K562 (cell line): ENCODE data around the gene TNFRSF6B. TPM values are rescaled to one million over a fixed set of nuclear protein-coding genes. Genes with fewer than 3 reads are reported as not detected.

Experiments used
- ATAC-seq: fragments of 200-7000 bp; cut with Tn5 transposase; 3 replicates; pipeline ENCODE4 v1.9.1; 2020; ENCODE audit warnings: moderate library complexity
- BruUV-seq: library from RNA; stranded (reverse); fragments of 400-500 nt; replicated peaks from 2 replicates; lab custom pipeline; 2021; lab: Mats Ljungman, UMichigan
- CTCF ChIA-PET: fragments of 300-600 bp; formaldehyde crosslinking; extraction: SDS; loops from one replicate; lab custom pipeline; 2021; ENCODE audit warnings: low intra/inter-chr PET ratio; lab: Yijun Ruan, JAX
- POLR2A ChIA-PET: fragments of 300-600, 350-650 bp; sonication (Branson Sonifier 250); formaldehyde crosslinking; extraction: SDS; loops from one replicate; lab custom pipeline; 2021; ENCODE audit warnings: antibody characterized with exemption, inconsistent platforms; lab: Yijun Ruan, JAX
- DNase-seq, 4 experiments: peaks; one replicate each; pipeline versions ENCODE4 v3.0.0 to v3.0.0-alpha.2; 2011 to 2018; ENCODE audit warnings: low spot score in 3 of 4, mixed read lengths in 3 of 4; ENCODE audit errors: extremely low read depth in 1 of 4
- FAIRE-seq: peaks from 2 replicates; lab custom pipeline; 2011; peaks lifted over from hg19 to GRCh38; lab: Jason Lieb, UNC
- H2AFZ ChIP-seq: 2 replicates; pipeline ENCODE4 v1.6.0; 2011; ENCODE audit warnings: low read depth, low read length, control low read depth, inconsistent platforms
- H3K27ac ChIP-seq: fragments of 200-600 bp; 3 replicates; pipeline ENCODE4 v1.8.0; 2011; ENCODE audit warnings: low read depth, mild to moderate bottlenecking, control low read depth, inconsistent platforms, low read length, moderate library complexity, mixed read lengths; ENCODE audit errors: extremely low read depth
- H3K27me3 ChIP-seq, 2 experiments: fragments of 300-600 bp in 1 of 2; 2 replicates in 1 of 2; 3 replicates in 1 of 2; pipeline versions ENCODE4 v1.6.0 to v1.8.0; 2011; ENCODE audit warnings: inconsistent platforms in 2 of 2, low read length in 2 of 2, mild to moderate bottlenecking in 1 of 2, mixed read lengths in 1 of 2, moderate library complexity in 1 of 2; ENCODE audit not compliant: control insufficient read depth in 2 of 2, insufficient read depth in 2 of 2
- H3K36me3 ChIP-seq: fragments of 300-600 bp; 3 replicates; pipeline ENCODE4 v1.8.0; 2011; ENCODE audit warnings: mild to moderate bottlenecking, low read length, inconsistent platforms; ENCODE audit not compliant: control insufficient read depth, insufficient read depth
- H3K4me1 ChIP-seq, 2 experiments: fragments of 200-600 bp in 1 of 2; replicated peaks in 1 of 2; 2 replicates in 1 of 2; 3 replicates in 1 of 2; pipeline versions ENCODE4 v1.5.1 to v1.8.0; 2011; ENCODE audit warnings: inconsistent platforms in 2 of 2, low read length in 2 of 2, mild to moderate bottlenecking in 1 of 2, mixed read lengths in 1 of 2, moderate library complexity in 1 of 2; ENCODE audit not compliant: control insufficient read depth in 2 of 2, insufficient read depth in 2 of 2
- H3K4me2 ChIP-seq: 2 replicates; pipeline ENCODE4 v1.6.1; 2011; ENCODE audit warnings: low read length, control low read depth, inconsistent platforms, mixed read lengths; ENCODE audit not compliant: insufficient read depth
- H3K4me3 ChIP-seq: fragments of 200-600 bp; sonication (generic), shearing (Covaris generic); 2 replicates; pipeline ENCODE4 v1.5.1; 2016; ENCODE audit warnings: control low read depth, inconsistent platforms
- H3K79me2 ChIP-seq: fragments of 200-600 bp; 3 replicates; pipeline ENCODE4 v1.8.0; 2011; ENCODE audit warnings: low read length, inconsistent platforms; ENCODE audit not compliant: control insufficient read depth, insufficient read depth
- H3K9ac ChIP-seq, 2 experiments: 2 replicates each; pipeline versions ENCODE4 v1.6.0 to v1.6.1; 2011; ENCODE audit warnings: low read depth in 2 of 2, low read length in 2 of 2, control low read depth in 1 of 2, inconsistent platforms in 1 of 2, mild to moderate bottlenecking in 1 of 2, mixed read lengths in 1 of 2; ENCODE audit not compliant: insufficient read depth in 1 of 2
- H3K9me1 ChIP-seq: one replicate; pipeline ENCODE4 v1.6.0; 2011; ENCODE audit warnings: inconsistent platforms, mild to moderate bottlenecking, low read length, moderate library complexity; ENCODE audit not compliant: control insufficient read depth, insufficient read depth
- H3K9me3 ChIP-seq: replicated peaks from 2 replicates; pipeline ENCODE4 v1.5.1; 2011; ENCODE audit warnings: low read depth, low read length, inconsistent platforms; ENCODE audit not compliant: control insufficient read depth, insufficient read depth
- H4K20me1 ChIP-seq: replicated peaks from 2 replicates; pipeline ENCODE4 v1.6.1; 2011; ENCODE audit warnings: low read length, inconsistent platforms, mixed read lengths; ENCODE audit not compliant: control insufficient read depth, insufficient read depth
- FIP1L1 ChIP-seq: fragments of 200-400 bp; formaldehyde crosslinking; IDR thresholded peaks from 2 replicates; pipeline ENCODE4 v1.6.1; 2018; ENCODE audit warnings: mild to moderate bottlenecking, low read depth, low read length; ENCODE audit not compliant: poor library complexity, severe bottlenecking
- LEF1 ChIP-seq: fragments of 450-650 bp; IDR thresholded peaks from 2 replicates; pipeline ENCODE4 v1.6.1; 2016; ENCODE audit warnings: mild to moderate bottlenecking
- MYNN ChIP-seq, 2 experiments: sonication (generic); formaldehyde crosslinking in 1 of 2; IDR thresholded peaks; 2 replicates each; pipeline versions ENCODE4 v1.5.0 to v1.6.1; 2016 to 2020; ENCODE audit warnings: antibody characterized with exemption in 1 of 2, missing genetic modification reagents in 1 of 2
- PCBP2 ChIP-seq: fragments of 200-400 bp; formaldehyde crosslinking; IDR thresholded peaks from 2 replicates; pipeline ENCODE4 v1.6.1; 2018; ENCODE audit warnings: low read length, low read depth, mild to moderate bottlenecking, moderate library complexity; ENCODE audit not compliant: poor library complexity, severe bottlenecking
- POLR2A ChIP-seq: fragments of 450-650 bp; conservative IDR thresholded peaks from 2 replicates; pipeline ENCODE4 v1.6.1; 2016
- POLR2G ChIP-seq: fragments of 200-400 bp; formaldehyde crosslinking; IDR thresholded peaks from 2 replicates; pipeline ENCODE4 v1.6.1; 2017; ENCODE audit warnings: low read depth, mild to moderate bottlenecking, antibody characterized with exemption, low read length, moderate library complexity
- POLR3A ChIP-seq: IDR thresholded peaks from 2 replicates; pipeline ENCODE4 v1.6.1; 2011; ENCODE audit warnings: borderline replicate concordance, mild to moderate bottlenecking, moderate library complexity; ENCODE audit not compliant: insufficient read length, insufficient read depth; ENCODE audit errors: extremely low read depth
- RBFOX2 ChIP-seq: fragments of 200-400 bp; formaldehyde crosslinking; IDR thresholded peaks from 2 replicates; pipeline ENCODE4 v1.6.1; 2017; ENCODE audit warnings: low read depth, mild to moderate bottlenecking, low read length, moderate library complexity
- RNF2 ChIP-seq: sonication (generic); IDR thresholded peaks from 2 replicates; pipeline ENCODE4 v1.6.1; 2016
- SNRNP70 ChIP-seq: fragments of 200-400 bp; formaldehyde crosslinking; optimal IDR thresholded peaks from 2 replicates; pipeline ENCODE3; 2017; ENCODE audit warnings: low read depth, low read length
- STAG1 ChIP-seq: sonication (generic); formaldehyde crosslinking; IDR thresholded peaks from 2 replicates; pipeline ENCODE4 v1.5.0; 2020; ENCODE audit warnings: missing genetic modification reagents, borderline replicate concordance
- SUPT5H ChIP-seq: fragments of 450-650 bp; IDR thresholded peaks from 2 replicates; pipeline ENCODE4 v1.6.1; 2016
- TAF15 ChIP-seq: fragments of 200-400 bp; formaldehyde crosslinking; IDR thresholded peaks from 2 replicates; pipeline ENCODE4 v1.6.1; 2017; ENCODE audit warnings: mild to moderate bottlenecking, low read depth, low read length, moderate library complexity
- ZFX ChIP-seq: sonication (generic); formaldehyde crosslinking; IDR thresholded peaks from 2 replicates; pipeline ENCODE4 v1.8.0; 2022; ENCODE audit warnings: mild to moderate bottlenecking, missing genetic modification reagents, moderate library complexity
- WGBS: fragments of 100-300 bp; shearing (Covaris generic); methylation state at CpG from one replicate; pipeline ENCODE4 v1.1.6; 2016; ENCODE audit warnings: low coverage, mixed read lengths; ENCODE audit not compliant: insufficient coverage; ENCODE audit errors: missing lambda C conversion rate; 5-methylcytosine and 5-hydroxymethylcytosine counted together
- in situ Hi-C: fragments of 300-500 bp; cut with MboI; formaldehyde crosslinking; loops from 4 replicates; pipeline ENCODE4 v1.15.0; 2018; ENCODE audit warnings: inconsistent platforms, mixed read lengths
- intact Hi-C: fragments of 100-400 bp; cut with micrococcal nuclease; formaldehyde crosslinking; loops from 2 replicates; pipeline ENCODE4 v1.14.2; 2022
- polyA plus RNA-seq, 8 experiments: library from polyadenylated mRNA; depleted of rRNA in 4 of 8; stranded (reverse) in 5 of 8; unstranded in 3 of 8; fragments of >200 nt; fragmentation: Nextera tagmentation in 2 of 8; fragmentation: Illumina TruSeq in 1 of 8; extraction: Ambion mirVana in 2 of 8; extraction: Trizol in 1 of 8; gene quantifications; 2 replicates each; pipeline versions ENCODE4 v1.2.1 to v1.2.3, GENCODE V29; 2011 to 2014; ENCODE audit warnings: inconsistent platforms in 1 of 8, missing spikeins in 1 of 8
- total RNA-seq, 7 experiments: library from RNA; depleted of rRNA in 6 of 7; stranded (reverse); fragments of >200 nt in 6 of 7; fragmentation: Illumina TruSeq in 2 of 7; extraction: Trizol in 2 of 7; gene quantifications; 2 replicates each; pipeline versions ENCODE4 v1.2.1 to v1.2.3, GENCODE V29; 2011 to 2021; ENCODE audit warnings: low replicate concordance in 1 of 7

The TNFRSF6B gene
- total and polyA plus RNA-seq, 9 of the 15 experiments (the other 6 are each of a cell fraction or from before 2014, with no cell fraction given): 0.10 to 3.5 (median 0.32) TPM; not detected in 6

- intact Hi-C loops: no loop called here
- H3K4me2 ChIP-seq: no peak overlapping the region
- DNase-seq (peak in 1 of 4 experiments; percentile 7), ATAC-seq (no peak), FAIRE-seq (no peak)
- no peaks in the 10 kb centered on the region; the same call in 1 of the 2 replicates for H4K20me1 ChIP-seq
- H3K27me3 ChIP-seq: no peaks in the 10 kb centered on the region
- H3K36me3 ChIP-seq: peaks cover 31% of the 10 kb centered on the region; the same call in 2 of the 3 replicates
- no peak overlapping the region for H2AFZ ChIP-seq
- H3K27ac ChIP-seq: no peak overlapping the region
- 92% methylated on average over 19 of the region's 25 CpGs for WGBS
- no TSS peak for BruUV-seq
- no peaks in the 10 kb centered on the region for H3K9me3 ChIP-seq
- in situ Hi-C loops: no loop called here
- peak overlapping the region in 1 of 2 experiments; percentile 36; a peak in 1 of 4 replicates for H3K9ac ChIP-seq
- ChIA-PET POLR2A (no interaction called here), CTCF (no interaction called here)
- no peak overlapping the region for H3K4me3 ChIP-seq
- no peaks in the 10 kb centered on the region for H3K9me1 ChIP-seq
- TF ChIP-seq FIP1L1 (peak; percentile 18), TAF15 (peak; percentile 90), RNF2 (no peak), RBFOX2 (peak; percentile 28; the same call in 1 of the 2 replicates), POLR2G (peak; percentile 67), PCBP2 (no peak), MYNN (IDR thresholded peaks at IDR 0.05) (0 out of 2 replicates have a peak, but pooled peaks have one; percentile 20), MYNN (CRISPR knock-in tag; IDR thresholded peaks at IDR 0.05) (no peak), SNRNP70 (peak; percentile 68), POLR2A (peak; percentile 57), ZFX (no peak), SUPT5H (0 out of 2 replicates have a peak, but pooled peaks have one; percentile 37), STAG1 (CRISPR knock-in tag) (0 out of 2 replicates have a peak, but pooled peaks have one; percentile 12), POLR3A (no peak), LEF1 (no peak)
- H3K4me1 ChIP-seq: peaks cover 9 to 76% of the 10 kb centered on the region in 2 experiments
- H3K79me2 ChIP-seq: no peaks in the 10 kb centered on the region
Measured at GRCh38 chr20:63695424-63696305, 787 bp upstream of the TNFRSF6B start.
